ENCODE results near the gene C19orf44.
A peak's percentile ranks its signal among the peaks of the same experiment; 100 is the strongest.
"Not testable (repeated sequence)": the region's sequence is repeated elsewhere in the genome, so short reads cannot be mapped to it uniquely, and the experiment has no call there.

C19orf44 gene

GRCh38 chr19:16467581-16467980 is 28.6 kb upstream of the C19orf44 start:
- in situ Hi-C loops (cut with MboI; ENCODE audit: low sequenced_read_pairs, unreplicated experiment), result no loop called here
- no peak for TF ChIP-seq CTCF (IDR thresholded peaks at IDR 0.05; ENCODE audit: borderline replicate concordance, control extremely low read depth, extremely low read depth, insufficient read depth, missing control alignments)
- DNase-seq (ENCODE audit: low spot score), result no peak

DNA sequence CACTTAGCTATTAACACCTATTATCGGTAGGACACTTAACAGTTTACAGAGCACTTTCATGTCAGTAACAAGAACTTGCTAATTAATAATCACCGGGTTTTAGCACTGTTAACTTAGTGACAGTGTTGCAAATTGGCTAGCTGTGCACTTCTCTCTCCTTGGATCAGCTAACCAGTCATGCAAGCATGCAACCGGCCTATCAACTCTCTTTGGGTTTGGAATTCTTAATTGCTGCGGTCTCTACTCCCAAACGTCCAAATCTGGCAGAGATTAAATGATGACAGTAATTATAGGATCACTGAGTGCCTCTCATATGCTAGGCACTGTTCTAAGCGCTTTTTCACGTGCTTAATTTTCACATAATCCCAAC is 25.7 kb upstream of the C19orf44 start:
- DNase-seq (ENCODE audit: low spot score), result no peak
- TF ChIP-seq CTCF (IDR thresholded peaks at IDR 0.05; ENCODE audit: borderline replicate concordance, control extremely low read depth, extremely low read depth, insufficient read depth, missing control alignments), result no peak
- in situ Hi-C loops (cut with MboI; ENCODE audit: low sequenced_read_pairs, unreplicated experiment), result no loop called here

- no peak for TF ChIP-seq CTCF (IDR thresholded peaks at IDR 0.05; ENCODE audit: borderline replicate concordance, control extremely low read depth, extremely low read depth, insufficient read depth, missing control alignments)
- in situ Hi-C loops (cut with MboI; ENCODE audit: low sequenced_read_pairs, unreplicated experiment), result no loop called here
- peak; percentile 61 for DNase-seq (ENCODE audit: low spot score)
Observed at GRCh38 chr19:16470911-16471811, 25.0 kb upstream of the C19orf44 start.

DNA sequence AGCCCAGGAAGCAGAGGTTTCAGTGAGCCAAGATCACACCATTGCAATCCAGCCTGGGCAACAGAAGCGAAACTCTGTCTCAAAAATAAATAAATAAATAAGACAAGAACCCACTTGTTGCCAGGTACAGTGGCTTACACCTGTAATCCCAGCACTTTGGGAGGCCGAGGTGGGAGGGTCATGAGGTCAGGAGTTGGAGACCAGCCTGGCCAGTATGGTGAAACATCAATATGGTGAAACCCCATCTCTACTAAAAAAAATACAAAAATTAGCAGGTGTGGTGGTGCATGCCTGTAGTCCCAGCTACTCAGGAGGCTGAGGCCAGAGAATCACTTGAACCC is 23.7 kb upstream of the C19orf44 start:
- in situ Hi-C loops (cut with MboI; ENCODE audit: low sequenced_read_pairs, unreplicated experiment), result not testable (repeated sequence)

GRCh38 chr19:16472992-16473391 is 23.2 kb upstream of the C19orf44 start:
- no peak for DNase-seq (ENCODE audit: low spot score)
- in situ Hi-C loops (cut with MboI; ENCODE audit: low sequenced_read_pairs, unreplicated experiment), result no loop called here
- no peak for TF ChIP-seq CTCF (IDR thresholded peaks at IDR 0.05; ENCODE audit: borderline replicate concordance, control extremely low read depth, extremely low read depth, insufficient read depth, missing control alignments)

More for the DNA sequence above, 23.7 kb upstream of the C19orf44 start:
- DNase-seq (ENCODE audit: low spot score), result not testable (repeated sequence)

DNA sequence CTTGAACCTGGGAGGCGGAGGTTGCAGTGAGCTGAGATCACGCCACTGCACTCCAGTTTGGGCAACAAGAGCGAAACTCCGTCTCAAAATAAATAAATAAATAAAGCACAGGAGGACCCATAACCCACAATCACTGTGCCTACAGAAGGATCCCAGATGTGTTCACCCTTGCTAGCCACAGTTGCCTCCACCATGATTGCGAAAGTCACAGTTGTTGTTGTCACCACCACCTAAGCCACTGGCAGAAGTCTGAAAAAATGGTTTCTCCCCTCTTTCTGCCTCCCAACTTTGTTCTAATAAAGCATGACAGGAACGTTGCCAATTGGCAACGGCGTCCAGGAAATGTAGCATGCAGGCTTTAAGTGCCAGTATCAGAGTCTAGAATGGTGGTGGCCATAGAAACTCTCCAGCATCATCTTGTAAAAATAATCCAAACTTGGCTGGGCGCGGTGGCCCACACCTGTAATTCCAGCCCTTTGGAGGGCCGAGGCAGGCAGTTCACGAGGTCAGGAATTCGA is 22.3 kb upstream of the C19orf44 start:
- in situ Hi-C loops (cut with MboI; ENCODE audit: low sequenced_read_pairs, unreplicated experiment), result no loop called here
- no peak for TF ChIP-seq CTCF (IDR thresholded peaks at IDR 0.05; ENCODE audit: borderline replicate concordance, control extremely low read depth, extremely low read depth, insufficient read depth, missing control alignments)
- no peak for DNase-seq (ENCODE audit: low spot score)

- in situ Hi-C loops (cut with MboI; ENCODE audit: low sequenced_read_pairs, unreplicated experiment), result no loop called here
- TF ChIP-seq CTCF (IDR thresholded peaks at IDR 0.05; ENCODE audit: borderline replicate concordance, control extremely low read depth, extremely low read depth, insufficient read depth, missing control alignments), result no peak
- DNase-seq (ENCODE audit: low spot score), result no peak
Observed at GRCh38 chr19:16476401-16476800, 19.8 kb upstream of the C19orf44 start.
